ENCODE measurements around the gene USP12.

The USP12 gene

DNA sequence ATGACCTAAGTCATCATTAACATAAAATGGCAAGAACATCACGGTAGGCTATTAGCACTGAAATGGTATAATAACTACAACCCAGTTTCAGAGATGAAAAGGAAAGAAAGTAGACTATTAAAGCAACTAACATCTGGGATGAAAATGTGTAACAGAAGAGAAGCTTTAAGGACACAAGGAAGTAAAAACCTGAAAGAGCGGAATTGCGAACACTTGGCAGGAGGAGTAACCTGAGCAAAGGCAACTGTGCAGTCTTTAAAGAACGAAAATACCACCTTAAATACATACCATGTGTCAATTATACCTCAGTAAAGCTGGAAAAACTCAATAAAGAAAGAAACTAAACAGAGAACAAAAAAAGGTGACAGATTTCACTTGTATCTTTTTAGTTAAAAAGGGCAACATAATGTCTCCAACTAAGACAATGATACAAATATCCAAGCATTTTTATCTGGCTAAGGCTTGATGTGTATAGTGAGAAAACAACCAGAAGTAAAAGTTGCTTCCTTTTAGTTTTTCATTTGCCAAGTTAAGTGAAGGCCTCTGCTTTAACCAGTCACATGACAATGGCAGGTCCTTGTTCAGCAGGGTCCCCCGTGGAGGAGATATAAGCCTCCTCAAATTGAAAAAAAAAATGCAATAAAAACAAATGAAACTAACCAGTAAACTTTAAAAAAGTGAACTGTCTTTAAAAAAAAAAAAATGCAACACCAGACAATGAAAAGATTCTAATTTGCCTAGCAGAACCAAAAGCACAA is 11.6 kb downstream of the USP12 start:
- TF ChIP-seq CTCF (IDR thresholded peaks at IDR 0.05), result no peak
- H3K4me3 ChIP-seq, result no peak overlapping the region
- H3K4me1 ChIP-seq, result peaks cover 0 to 52% (median 2%) of the 10 kb centered on the region in 4 donors
- no peak for DNase-seq
- no peaks in the 10 kb centered on the region for H3K36me3 ChIP-seq
- no peaks in the 10 kb centered on the region for H3K27me3 ChIP-seq
- no peak overlapping the region for H3K27ac ChIP-seq
- no peaks in the 10 kb centered on the region for H3K9me3 ChIP-seq
- intact Hi-C loops (cut with DNase I; ENCODE audit: low total_unique reads), result no loop called here

GRCh38 chr13:27158335-27158734 is 13.3 kb downstream of the USP12 start:
- H3K27me3 ChIP-seq, result no peaks in the 10 kb centered on the region
- no peak for TF ChIP-seq CTCF (IDR thresholded peaks at IDR 0.05)
- intact Hi-C loops (cut with DNase I; ENCODE audit: low total_unique reads), result no loop called here
- H3K9me3 ChIP-seq, result no peaks in the 10 kb centered on the region
- no peak overlapping the region for H3K4me3 ChIP-seq
- no peak overlapping the region for H3K27ac ChIP-seq
- H3K36me3 ChIP-seq, result no peaks in the 10 kb centered on the region
- H3K4me1 ChIP-seq, result peaks cover 0 to 38% (median 0%) of the 10 kb centered on the region in 4 donors
- no peak for DNase-seq

GRCh38 chr13:27151798-27152599 is 19.6 kb downstream of the USP12 start:
- Histone ChIP-seq H3K36me3 (no peaks in the 10 kb centered on the region), H3K27ac (no peak overlapping the region), H3K4me1 (peaks cover 0 to 13% (median 3%) of the 10 kb centered on the region in 4 donors), H3K9me3 (no peaks in the 10 kb centered on the region), H3K27me3 (no peaks in the 10 kb centered on the region), H3K4me3 (no peak overlapping the region)
- no peak for DNase-seq
- TF ChIP-seq CTCF (IDR thresholded peaks at IDR 0.05), result no peak
- intact Hi-C loops (cut with DNase I; ENCODE audit: low total_unique reads), result no loop called here

GRCh38 chr13:27149702-27150101 is 21.9 kb downstream of the USP12 start:
- H3K4me1 ChIP-seq, result peaks cover 0 to 26% (median 5%) of the 10 kb centered on the region in 4 donors
- no peak overlapping the region for H3K27ac ChIP-seq
- intact Hi-C loops (cut with DNase I; ENCODE audit: low total_unique reads), result no loop called here
- no peaks in the 10 kb centered on the region for H3K36me3 ChIP-seq
- H3K27me3 ChIP-seq, result no peaks in the 10 kb centered on the region
- H3K4me3 ChIP-seq, result no peak overlapping the region
- H3K9me3 ChIP-seq, result no peaks in the 10 kb centered on the region
- no peak for DNase-seq
- no peak for TF ChIP-seq CTCF (IDR thresholded peaks at IDR 0.05)

DNA sequence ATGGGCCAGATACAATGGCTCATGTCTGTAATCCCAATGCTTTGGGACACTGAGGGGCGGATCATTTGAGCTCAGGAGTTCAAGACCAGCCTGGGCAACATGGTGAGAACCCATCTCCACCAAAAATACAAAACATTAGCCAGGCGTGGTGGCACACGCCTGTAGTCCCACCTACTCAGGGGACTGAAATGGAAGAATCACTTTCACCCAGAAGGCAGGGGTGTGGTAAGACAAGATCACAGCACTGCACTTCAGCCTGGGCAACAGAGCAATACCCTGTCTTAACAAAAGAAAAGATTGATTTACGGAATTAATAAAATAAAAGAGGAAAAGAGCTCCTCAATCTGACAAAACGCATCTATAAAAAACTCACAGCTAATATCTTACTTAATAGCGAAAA is 22.7 kb downstream of the USP12 start:
- intact Hi-C loops (cut with DNase I; ENCODE audit: low total_unique reads), result no loop called here
- peaks cover 0 to 27% (median 5%) of the 10 kb centered on the region in 4 donors for H3K4me1 ChIP-seq

More for the DNA sequence above, 22.7 kb downstream of the USP12 start:
- peaks cover 0 to under 1% (median 0%) of the 10 kb centered on the region in 3 donors for H3K36me3 ChIP-seq
- no peak overlapping the region for H3K4me3 ChIP-seq
- H3K27me3 ChIP-seq, result no peaks in the 10 kb centered on the region
- no peak for DNase-seq
- no peaks in the 10 kb centered on the region for H3K9me3 ChIP-seq
- H3K27ac ChIP-seq, result no peak overlapping the region
- TF ChIP-seq CTCF (IDR thresholded peaks at IDR 0.05), result no peak

Measured in tibial artery (tissue), 4 donors.